DMS114 treated with DMSO at 0.1 percent for 48 hours (cell line): ENCODE results near the gene ATP11B.
"Not testable (repeated sequence)": the region's sequence is repeated elsewhere in the genome, so short reads cannot be mapped to it uniquely, and the experiment has no call there.

Source experiments
- DNase-seq: peaks from one replicate; lab custom pipeline; 2025; ENCODE audit not compliant: unreplicated experiment; lab: John Stamatoyannopoulos, UW

Gene ATP11B

DNA sequence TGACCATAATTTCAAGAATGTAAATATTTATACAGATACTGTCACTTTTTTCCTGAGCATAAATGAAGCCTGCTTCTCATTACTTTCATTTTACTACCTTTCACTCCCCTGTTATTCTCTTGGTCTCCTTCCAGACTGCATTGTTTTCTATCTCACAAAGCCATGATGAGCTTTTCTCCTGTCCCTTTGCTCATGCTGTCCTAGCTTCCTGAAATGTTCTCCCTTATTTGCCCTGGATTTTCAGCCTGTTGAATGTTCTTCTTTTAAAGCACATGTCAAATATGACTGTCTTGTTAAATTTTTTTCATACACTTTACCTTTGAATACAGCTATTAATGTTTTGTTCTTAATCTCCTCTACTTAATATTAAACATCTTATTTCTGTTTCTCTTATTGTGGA is 31.7 kb downstream of the ATP11B start:
- DNase-seq, result no peak

DNA sequence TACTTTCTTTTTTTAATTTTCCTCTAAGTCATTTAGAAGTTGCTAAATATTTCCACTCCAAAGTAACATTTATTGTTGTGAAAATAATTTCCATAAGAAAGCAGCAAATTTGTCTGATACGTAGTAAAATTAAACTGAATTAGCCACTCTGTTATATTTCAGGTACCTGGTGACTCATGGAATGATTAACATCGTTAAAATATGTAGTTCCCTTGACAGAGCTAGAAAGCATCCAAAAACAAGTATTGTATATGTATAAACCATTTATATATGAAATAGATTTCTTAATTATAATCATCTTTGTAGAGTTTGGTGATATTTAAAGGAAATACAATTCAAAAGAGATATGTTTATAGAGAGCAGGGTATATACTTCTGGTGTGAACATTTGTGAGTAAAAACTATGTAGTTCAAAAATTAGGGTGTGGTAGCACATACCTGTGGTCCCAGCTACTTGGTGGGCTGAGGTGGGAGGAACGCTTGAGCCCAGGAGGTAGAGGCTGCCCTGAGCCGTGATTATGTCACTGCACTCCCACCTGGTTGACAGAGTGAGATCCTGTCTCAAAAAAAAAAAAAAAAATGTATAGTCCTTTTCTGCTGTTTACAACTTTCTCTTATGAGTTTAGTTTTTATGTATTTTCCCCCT is 36.6 kb downstream of the ATP11B start:
- DNase-seq, result no peak

DNA sequence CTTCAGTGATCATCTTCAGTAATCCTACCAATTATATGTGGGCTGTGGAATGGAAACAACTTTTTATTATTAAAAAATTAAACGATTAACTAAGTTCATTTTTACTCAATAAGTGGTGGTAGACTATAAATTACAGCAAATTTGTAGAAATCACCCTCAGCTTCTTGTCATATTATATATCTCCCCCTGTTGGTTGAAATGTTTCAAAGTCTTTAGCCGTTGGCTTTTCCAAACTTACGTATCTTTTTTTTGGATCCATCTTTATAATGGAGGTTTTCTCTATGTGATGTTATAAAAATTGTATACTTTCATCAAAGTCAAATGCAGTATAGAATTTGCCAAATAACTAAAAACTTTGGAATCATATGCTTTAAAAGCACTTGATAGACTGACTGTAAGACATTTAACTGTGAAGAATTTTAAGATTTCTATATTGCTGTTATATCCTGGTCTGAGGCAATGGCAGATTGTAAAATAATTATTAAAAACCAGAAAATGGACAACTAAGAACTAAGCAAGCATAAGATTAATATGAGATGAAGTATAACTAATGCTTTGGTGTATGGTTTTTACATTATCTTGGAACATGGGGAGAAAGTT is 44.7 kb downstream of the ATP11B start:
- DNase-seq, result peak; percentile 26

DNA sequence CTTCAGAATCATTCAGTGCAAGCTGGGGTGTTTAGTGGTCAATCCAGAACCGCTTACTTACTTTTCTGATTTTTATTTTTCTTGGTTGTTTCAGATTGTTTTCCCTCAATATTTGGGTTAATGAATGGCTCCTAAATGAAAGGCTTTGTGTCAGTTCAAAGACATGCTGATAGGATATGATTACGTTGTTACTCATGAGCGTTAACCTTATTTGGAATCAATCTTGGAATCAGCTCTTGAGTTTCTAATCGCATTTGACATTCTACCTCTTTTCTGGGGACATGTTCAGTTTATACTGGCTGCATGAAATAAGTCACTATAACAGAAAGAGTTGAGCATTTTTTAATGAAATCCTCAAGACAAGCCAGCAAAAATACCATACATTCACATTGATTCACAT is 50.2 kb downstream of the ATP11B start:
- DNase-seq, result no peak

DNA sequence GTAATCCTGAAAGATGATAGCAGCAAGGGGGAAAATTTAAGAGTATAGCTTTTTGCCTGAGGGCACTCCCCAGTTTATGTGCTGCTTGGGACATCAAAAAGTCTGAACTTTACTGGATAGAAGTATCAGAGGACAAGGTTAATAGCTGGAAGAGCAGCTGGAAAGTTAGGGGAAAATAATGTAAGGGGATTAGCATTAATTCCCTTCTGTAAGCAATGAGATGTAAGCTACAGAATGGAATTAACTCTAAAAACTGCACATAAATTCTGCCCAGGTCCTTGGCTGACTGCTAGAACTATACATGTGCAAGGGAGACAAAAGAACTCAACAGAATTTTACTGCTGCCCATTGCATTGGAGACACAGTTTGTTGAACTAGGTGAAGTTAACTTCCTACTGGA is 55.6 kb downstream of the ATP11B start:
- no peak for DNase-seq

DNA sequence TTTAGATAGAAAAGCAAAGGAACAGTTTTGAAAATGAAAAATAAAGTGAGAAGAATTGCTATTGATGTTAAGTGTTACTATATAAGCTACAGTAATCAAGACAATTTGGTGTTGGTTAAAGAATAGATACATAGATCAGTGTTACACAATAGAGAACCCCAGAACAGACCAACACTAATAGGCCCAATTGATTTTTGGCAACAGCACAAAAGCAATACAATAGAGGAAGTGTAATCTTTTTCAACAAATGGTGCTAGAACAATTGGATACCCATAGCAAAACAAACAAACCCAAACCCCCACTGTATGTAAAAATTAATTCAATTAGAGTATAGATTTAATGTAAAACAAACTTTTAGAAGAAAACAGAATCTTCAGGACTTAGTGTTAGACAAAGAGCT is 61.8 kb downstream of the ATP11B start:
- DNase-seq, result no peak

DNA sequence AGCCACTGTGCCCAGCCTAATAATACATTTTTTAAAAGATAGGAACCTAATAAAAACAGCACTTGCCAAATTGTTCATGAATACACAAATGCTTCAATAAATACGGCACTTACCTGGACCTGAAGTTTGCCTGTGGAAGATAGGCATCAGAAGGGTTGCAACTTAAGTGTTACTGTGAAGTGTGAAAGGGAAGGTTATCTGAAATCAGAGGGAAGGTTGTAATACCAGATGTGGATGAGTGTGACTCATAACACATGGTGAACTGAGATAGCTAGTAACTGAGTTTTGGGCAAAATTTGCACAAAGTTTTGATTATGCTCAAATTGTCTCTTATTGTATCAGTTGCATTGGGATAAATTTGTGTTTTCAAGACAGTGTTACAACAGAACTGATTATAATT is 68.0 kb downstream of the ATP11B start:
- no peak for DNase-seq

DNA sequence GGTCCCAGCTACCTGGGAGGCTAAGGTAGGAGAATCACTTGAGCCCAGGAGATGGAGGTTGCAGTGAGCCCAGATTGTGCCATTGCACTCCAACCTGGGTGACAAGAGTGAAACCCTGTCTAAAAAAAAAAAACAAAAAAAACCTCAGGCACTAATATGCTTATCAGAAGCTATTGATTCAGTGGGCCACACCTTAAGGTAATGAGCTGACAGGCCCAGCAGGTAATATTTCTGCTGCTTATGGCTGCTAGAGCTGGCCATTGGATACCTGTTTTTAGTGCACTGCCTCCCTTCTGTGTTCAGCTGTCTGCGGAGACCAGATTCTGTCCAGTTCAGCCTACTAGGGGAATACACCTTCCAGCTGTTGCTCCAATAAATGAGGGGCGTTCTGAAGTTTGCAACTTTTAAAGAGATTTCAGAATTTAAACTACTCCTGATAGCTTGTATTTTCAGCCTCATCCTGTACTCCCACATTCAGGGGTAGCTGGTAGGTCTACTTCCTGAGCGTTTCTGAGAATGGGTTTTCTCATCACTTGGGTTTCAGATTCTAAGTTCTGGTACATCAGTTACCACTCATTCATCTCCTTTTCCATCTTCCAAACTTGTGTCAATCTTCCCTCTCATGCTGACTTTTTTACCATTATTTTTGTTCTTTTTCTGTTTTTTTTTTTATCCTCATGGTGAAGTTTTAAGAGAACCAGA is 69.0 kb downstream of the ATP11B start:
- DNase-seq, result no peak

DNA sequence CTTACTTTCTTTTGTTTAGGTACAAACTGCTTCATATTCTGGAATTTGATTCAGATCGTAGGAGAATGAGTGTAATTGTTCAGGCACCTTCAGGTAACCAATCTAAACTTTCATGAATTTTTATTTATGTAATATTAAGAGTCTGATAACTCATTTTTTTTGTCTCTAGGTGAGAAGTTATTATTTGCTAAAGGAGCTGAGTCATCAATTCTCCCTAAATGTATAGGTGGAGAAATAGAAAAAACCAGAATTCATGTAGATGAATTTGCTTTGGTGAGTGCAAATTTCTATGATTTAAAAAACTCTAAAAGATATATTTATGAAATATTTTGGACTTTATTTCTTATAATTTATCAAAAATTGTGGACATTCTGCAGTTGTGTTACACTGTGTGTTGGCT is 75.8 kb downstream of the ATP11B start:
- no peak for DNase-seq

DNA sequence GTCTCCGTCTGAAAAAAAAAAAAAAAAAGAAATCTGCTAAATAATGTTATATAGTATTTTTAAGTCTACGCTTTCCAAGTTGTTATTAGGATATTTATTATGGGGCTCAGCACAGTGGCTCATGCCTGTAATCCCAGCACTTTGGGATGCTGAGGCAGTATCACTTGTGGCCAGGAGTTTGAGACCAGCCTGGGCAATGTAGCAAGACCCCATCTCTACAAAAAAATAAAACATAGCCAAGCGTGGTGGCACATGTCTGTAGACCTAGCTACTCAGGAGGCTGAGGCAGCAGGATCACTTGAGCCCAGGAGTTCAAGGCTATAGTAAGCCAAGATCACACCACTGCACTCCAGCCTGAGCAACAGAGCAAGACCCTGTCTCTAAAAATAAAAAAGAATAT is 77.6 kb downstream of the ATP11B start:
- not testable (repeated sequence) for DNase-seq

DNA sequence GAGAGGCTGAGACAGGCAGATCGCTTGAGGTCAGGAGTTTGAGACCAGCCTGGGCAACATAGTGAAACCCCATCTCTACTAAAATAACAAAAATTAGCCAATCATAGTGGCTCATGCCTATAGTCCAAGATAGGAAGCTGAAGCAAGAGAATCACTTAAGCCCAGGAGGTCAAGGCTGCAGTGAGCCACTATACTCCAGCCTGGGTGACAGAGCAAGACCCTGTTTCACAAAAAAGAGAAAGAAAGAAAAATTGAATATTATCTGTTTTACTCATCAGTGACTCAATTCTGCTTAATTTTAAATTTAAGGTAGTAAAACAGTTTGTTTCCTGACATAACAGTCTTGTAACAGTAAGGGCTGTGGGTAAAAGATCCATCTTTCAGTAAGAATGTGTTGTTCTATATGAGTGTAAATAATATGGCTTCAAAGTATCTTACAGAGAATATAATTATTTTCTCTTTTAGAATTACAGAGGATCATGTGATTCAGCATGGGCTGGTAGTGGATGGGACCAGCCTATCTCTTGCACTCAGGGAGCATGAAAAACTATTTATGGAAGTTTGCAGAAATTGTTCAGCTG is 85.8 kb downstream of the ATP11B start:
- DNase-seq, result no peak

DNA sequence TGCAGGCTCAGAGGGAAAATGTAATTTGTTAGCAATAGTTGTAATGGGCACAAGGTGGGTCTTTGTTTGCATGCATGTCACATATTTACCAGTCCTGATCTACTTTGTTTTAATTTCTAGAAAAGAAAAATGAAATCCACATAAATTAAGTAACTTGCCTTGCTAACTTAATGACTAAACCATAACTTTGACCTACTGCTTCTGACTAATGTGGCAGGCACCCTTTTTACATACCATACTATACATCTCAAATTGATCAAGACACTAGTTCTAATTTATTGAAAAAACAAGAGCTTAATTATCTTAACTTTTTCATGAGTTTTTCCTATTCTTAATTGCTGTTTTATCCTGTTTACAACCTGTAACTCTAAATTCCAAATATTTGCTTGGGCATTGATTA is 93.2 kb downstream of the ATP11B start:
- DNase-seq, result no peak

DNA sequence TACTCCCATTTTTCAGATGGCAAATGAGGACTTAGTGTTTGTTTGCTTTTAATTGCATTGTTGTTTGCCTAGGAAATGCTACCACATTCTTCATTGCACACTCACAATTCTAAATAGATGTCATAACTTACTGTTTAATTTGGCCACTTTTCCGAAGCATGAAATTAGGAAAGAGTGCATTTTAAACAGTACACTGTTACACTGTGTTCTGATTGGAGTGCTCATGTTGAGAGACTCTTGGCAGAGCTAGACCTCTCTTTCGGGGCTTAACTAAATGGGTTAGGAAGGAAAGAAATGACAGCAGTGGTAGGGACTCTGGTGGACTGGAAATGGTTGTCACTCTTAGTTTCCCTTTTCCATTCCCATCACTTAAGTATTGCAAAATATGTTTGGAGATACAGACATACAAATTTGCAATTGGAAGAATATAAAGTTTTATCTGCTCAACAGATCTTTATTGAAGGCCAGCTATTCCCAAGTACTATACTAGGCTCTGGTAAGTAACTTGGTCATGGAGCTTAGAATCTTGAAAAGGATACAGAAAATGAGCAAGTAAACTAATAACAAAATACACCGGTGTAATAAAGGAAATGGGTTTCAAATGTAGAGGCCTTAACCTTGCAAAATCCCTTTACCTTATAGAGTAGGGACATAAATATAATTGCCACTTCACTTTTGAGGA is 96.8 kb downstream of the ATP11B start:
- DNase-seq, result no peak

DNA sequence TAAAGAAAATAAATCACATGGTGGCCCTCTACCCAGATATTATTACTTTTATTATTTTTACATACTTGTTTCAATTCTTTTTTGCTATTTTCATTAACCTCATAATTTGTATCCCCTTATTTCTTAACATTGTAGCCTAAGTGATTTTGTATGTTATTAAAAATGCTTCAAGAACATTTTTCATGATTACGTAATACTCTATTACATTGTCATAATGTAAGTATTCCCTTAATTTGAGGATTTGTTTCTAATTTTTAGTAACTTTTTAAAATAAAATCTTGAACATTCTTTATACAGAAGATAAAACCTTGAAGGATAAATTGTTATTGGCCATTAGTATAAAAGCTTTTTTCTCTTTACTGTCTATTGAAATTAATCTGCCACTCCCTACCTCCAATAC is 98.1 kb downstream of the ATP11B start:
- DNase-seq, result no peak

DNA sequence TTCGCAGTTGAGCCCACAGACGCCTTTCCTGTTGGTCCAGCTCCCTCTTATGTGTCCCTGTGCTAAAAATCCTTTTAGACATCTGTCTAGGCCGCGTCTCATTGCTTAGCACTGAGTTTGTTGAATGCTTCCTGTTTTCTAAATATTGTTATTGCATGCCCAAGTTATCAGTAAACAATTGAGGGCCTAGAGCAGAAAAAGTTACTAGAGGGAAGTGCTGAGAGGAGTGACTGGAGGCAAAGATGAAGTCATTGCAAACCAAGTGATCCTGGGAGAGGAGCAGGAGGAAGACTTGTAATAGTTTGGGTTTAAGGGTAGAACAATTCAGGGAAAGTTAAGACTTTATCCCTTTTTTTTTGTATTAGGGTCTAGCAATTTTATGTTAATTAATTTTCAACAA is 98.9 kb downstream of the ATP11B start:
- DNase-seq, result no peak

DNA sequence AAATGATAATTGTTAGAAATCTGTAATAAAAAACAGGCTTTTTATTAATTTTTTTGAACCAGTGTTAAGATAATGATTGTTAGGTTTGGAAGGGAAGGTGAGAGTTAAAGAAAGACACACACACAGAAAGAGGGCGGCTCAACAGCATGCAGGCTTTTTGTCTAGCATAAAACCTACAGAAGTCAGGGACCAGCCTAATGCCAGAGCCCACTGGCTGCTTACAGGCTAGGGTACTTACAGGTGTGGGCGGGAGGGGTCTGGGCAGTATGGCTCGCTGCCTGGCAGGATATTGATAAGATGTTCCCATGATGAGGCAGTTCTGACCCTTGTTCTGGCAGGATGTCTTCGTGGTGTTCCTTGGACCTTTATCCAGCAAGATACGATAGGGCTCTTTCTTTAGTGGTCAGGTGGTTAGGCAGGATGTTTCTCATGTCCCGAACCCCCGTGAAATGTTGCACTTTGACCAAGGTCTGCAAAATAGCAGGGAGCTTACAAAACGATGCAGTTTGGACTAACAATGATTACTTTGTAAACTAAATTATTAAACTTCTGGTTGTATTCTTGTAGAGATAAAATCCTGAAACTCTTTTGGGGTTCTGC is 102.3 kb downstream of the ATP11B start:
- no peak for DNase-seq

DNA sequence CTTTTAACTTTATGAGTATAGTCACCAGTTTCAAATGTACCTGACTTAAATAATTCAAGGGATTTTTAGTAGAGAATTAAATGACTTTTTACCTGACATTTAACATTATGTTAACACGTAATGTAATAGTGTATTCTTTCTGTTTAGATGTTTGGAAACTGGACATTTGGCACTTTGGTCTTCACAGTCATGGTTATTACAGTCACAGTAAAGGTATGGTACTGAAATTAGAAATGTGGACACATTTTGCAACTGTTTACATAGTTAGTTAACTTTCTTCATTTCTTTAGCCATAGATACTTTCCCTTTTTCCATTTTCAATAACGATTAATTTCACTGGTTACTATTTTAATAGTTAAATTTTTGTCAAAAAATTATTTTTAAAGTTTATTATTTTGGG is 103.2 kb downstream of the ATP11B start:
- no peak for DNase-seq

DNA sequence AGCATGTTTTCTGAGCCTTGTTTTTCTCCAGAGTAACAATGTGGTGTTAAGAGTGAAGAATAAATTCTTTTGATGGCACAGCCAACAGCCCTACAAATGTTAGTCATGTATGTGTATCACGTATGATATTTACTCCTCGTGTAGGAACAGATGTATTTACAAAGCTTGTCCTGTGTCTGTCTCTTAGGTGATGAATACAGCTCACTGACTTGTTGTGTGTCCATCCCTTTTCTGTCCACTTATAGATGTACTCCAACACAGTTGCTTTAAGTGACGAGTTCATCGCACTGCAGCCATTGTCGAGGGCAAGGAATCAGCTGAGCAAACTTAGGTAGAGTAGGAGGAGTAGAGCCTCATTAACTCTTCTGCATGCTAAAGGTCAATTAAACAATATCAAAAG is 108.9 kb downstream of the ATP11B start:
- DNase-seq, result no peak

DNA sequence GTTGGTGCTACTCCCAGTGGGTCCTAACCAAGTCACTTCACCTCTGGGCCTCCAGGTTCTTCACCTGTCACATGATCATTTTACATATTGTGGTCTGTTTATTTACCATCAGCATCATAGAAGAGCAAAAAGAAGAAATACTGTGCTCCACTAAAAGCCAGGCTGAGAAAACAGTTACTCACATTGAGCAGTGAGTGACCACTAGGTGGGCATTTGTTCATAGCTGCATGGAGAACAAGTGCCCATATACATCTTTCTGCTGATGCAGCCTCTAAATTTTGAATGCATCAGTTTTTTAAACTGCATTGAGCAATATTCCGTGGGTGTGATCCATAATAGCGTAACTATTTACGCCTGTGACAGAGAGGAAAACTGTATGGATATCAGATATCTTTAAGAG is 110.9 kb downstream of the ATP11B start:
- DNase-seq, result peak; percentile 17

DNA sequence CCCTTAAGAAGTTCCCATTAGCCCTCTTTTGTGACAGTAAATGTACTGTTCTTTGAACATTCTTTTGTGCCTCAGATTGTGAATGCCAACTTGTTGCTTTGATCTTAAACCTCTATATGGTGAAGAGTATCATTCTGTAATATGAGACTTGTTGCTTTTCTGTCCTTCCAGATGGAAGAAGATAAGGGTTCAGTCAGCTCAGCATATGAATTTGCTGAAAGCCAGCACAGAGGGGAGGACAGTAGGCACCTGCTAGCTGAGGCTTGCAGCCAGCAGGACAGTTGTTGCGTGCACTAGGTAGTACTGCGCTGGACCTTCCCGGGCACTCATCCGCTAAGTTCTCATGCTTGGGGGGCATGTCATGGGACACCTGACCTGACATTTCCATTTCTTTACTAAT is 112.3 kb downstream of the ATP11B start:
- DNase-seq, result no peak

DNA sequence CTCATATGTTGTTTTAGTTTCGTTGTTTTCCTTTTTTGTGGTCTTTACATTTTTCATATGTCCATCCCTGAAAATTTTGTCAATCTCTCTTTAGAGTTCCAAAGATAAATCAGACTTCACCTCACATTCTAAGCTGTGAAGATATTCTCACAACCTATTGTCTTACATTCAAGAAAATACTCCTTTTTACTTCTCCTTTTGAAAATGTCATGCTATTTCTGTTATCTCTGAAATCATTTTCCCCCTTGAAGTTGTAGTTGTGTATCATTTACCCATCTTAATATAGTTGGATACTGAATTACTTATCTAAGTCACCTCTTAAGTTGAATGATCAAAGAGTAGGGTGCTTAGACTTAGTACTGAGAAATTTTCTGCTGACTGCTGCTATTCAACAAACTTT is 112.7 kb downstream of the ATP11B start:
- no peak for DNase-seq
